ENCODE measurements around the gene SFTPA1. TPM values are rescaled to one million over a fixed set of nuclear protein-coding genes. Genes with fewer than 3 reads are reported as not detected.
"Not testable (repeated sequence)": the region's sequence is repeated elsewhere in the genome, so short reads cannot be mapped to it uniquely, and the experiment has no call there.

Gene SFTPA1
- total and polyA plus RNA-seq, 2 experiments from 2014 or later = not detected

- H4K20me1 ChIP-seq (ENCODE audit: insufficient read depth, poor library complexity, severe bottlenecking) = no peaks in the 10 kb centered on the region
- DNase-seq (ENCODE audit: low spot score) = no peak
- H3K27me3 ChIP-seq = no peaks in the 10 kb centered on the region
- no peak overlapping the region for H3K4me3 ChIP-seq
- no peaks in the 10 kb centered on the region for H3K9me3 ChIP-seq (ENCODE audit: low read depth)
- H3K36me3 ChIP-seq (replicated peaks; ENCODE audit: insufficient read depth, low read depth) = no peaks in the 10 kb centered on the region
- no peak overlapping the region for H3K4me2 ChIP-seq
- no peak overlapping the region for H2AFZ ChIP-seq
- no peaks in the 10 kb centered on the region for H3K79me2 ChIP-seq
- H3K27ac ChIP-seq = no peak overlapping the region
- no peaks in the 10 kb centered on the region for H3K9me2 ChIP-seq (replicated peaks; ENCODE audit: insufficient read depth)
- 80% methylated on average over 4 of the region's 4 CpGs for WGBS (ENCODE audit: low lambda C conversion rate, missing lambda C conversion rate)
- TF ChIP-seq EZH2phosphoT487 (IDR thresholded peaks at IDR 0.05; ENCODE audit: low read depth, severe bottlenecking, unreplicated experiment) (no peak), CTCF (IDR thresholded peaks at IDR 0.05; ENCODE audit: poor library complexity) (no peak), EZH2 (IDR thresholded peaks at IDR 0.05; ENCODE audit: borderline replicate concordance) (no peak)
- no peaks in the 10 kb centered on the region for H3K4me1 ChIP-seq (ENCODE audit: insufficient read depth)
Measured at GRCh38 chr10:79563426-79563825, 47.3 kb upstream of the SFTPA1 start.

- H4K20me1 ChIP-seq (ENCODE audit: insufficient read depth, poor library complexity, severe bottlenecking); H3K4me3 ChIP-seq; DNase-seq (ENCODE audit: low spot score); H3K4me2 ChIP-seq; H3K9me3 ChIP-seq (ENCODE audit: low read depth); H3K79me2 ChIP-seq; H3K27me3 ChIP-seq; H2AFZ ChIP-seq; H3K36me3 ChIP-seq (replicated peaks; ENCODE audit: insufficient read depth, low read depth); H3K27ac ChIP-seq; H3K4me1 ChIP-seq (ENCODE audit: insufficient read depth); H3K9me2 ChIP-seq (replicated peaks; ENCODE audit: insufficient read depth): not testable (repeated sequence)
- WGBS (ENCODE audit: low lambda C conversion rate, missing lambda C conversion rate) = 78% methylated on average over 6 of the region's 6 CpGs
Measured at GRCh38 chr10:79570624-79571023, 40.1 kb upstream of the SFTPA1 start.

- Histone ChIP-seq H3K4me3 (no peak overlapping the region), H3K9me3 (ENCODE audit: low read depth) (no peaks in the 10 kb centered on the region), H3K36me3 (replicated peaks; ENCODE audit: insufficient read depth, low read depth) (no peaks in the 10 kb centered on the region), H3K4me1 (ENCODE audit: insufficient read depth) (no peaks in the 10 kb centered on the region), H3K79me2 (no peaks in the 10 kb centered on the region), H3K27ac (no peak overlapping the region), H4K20me1 (ENCODE audit: insufficient read depth, poor library complexity, severe bottlenecking) (no peaks in the 10 kb centered on the region), H2AFZ (no peak overlapping the region), H3K4me2 (no peak overlapping the region), H3K27me3 (peaks cover 7% of the 10 kb centered on the region), H3K9me2 (replicated peaks; ENCODE audit: insufficient read depth) (no peaks in the 10 kb centered on the region)
- no peak for DNase-seq (ENCODE audit: low spot score)
- 90% methylated on average over 2 of the region's 2 CpGs for WGBS (ENCODE audit: low lambda C conversion rate, missing lambda C conversion rate)
- TF ChIP-seq CTCF (IDR thresholded peaks at IDR 0.05; ENCODE audit: poor library complexity) (no peak), EZH2 (IDR thresholded peaks at IDR 0.05; ENCODE audit: borderline replicate concordance) (no peak), EZH2phosphoT487 (IDR thresholded peaks at IDR 0.05; ENCODE audit: low read depth, severe bottlenecking, unreplicated experiment) (no peak)
Measured at GRCh38 chr10:79579361-79579760, 31.4 kb upstream of the SFTPA1 start.

- TF ChIP-seq EZH2phosphoT487 (IDR thresholded peaks at IDR 0.05; ENCODE audit: low read depth, severe bottlenecking, unreplicated experiment) = no peak
- TF ChIP-seq CTCF (IDR thresholded peaks at IDR 0.05; ENCODE audit: poor library complexity) = no peak
- TF ChIP-seq EZH2 (IDR thresholded peaks at IDR 0.05; ENCODE audit: borderline replicate concordance) = no peak
- Histone ChIP-seq H4K20me1 (ENCODE audit: insufficient read depth, poor library complexity, severe bottlenecking) (no peaks in the 10 kb centered on the region), H3K36me3 (replicated peaks; ENCODE audit: insufficient read depth, low read depth) (no peaks in the 10 kb centered on the region), H3K4me3 (no peak overlapping the region), H3K4me1 (ENCODE audit: insufficient read depth) (no peaks in the 10 kb centered on the region), H3K9me2 (replicated peaks; ENCODE audit: insufficient read depth) (no peaks in the 10 kb centered on the region), H3K27me3 (peaks cover 7% of the 10 kb centered on the region), H3K79me2 (no peaks in the 10 kb centered on the region), H3K27ac (no peak overlapping the region), H3K4me2 (no peak overlapping the region), H3K9me3 (ENCODE audit: low read depth) (no peaks in the 10 kb centered on the region), H2AFZ (no peak overlapping the region)
- DNase-seq (ENCODE audit: low spot score) = no peak
Measured at GRCh38 chr10:79581044-79581443, 29.7 kb upstream of the SFTPA1 start.
